Esophagus muscularis mucosa (tissue), 4 donors: Measurements from ENCODE around the gene SMIM24.

Experiments
- EP300 ChIP-seq: sonication (generic); formaldehyde crosslinking; IDR thresholded peaks from one replicate; pipeline ENCODE4 v1.6.1; 2017; ENCODE audit warnings: antibody characterized with exemption
- POLR2A ChIP-seq: fragments of 450-650 bp; IDR thresholded peaks from one replicate; pipeline ENCODE4 v1.6.1; 2017; ENCODE audit warnings: antibody characterized with exemption, moderate library complexity, mild to moderate bottlenecking, low read depth
- POLR2AphosphoS5 ChIP-seq, 2 donors: sonication (generic); formaldehyde crosslinking; IDR thresholded peaks; one replicate each; pipeline ENCODE4 v1.6.1; 2017; ENCODE audit warnings: antibody characterized with exemption in 2 of 2
- TF ChIP-seq, protein P1 (sequence below), 3 experiments: fragments of 200-600 bp in 2 of 3; fragments of 450-650 bp in 1 of 3; sonication (generic) in 2 of 3; IDR thresholded peaks; one replicate each; pipeline ENCODE4 v1.5.1; 2017 to 2019; ENCODE audit warnings: antibody characterized with exemption in 3 of 3, mild to moderate bottlenecking in 2 of 3, moderate library complexity in 1 of 3

DNA sequence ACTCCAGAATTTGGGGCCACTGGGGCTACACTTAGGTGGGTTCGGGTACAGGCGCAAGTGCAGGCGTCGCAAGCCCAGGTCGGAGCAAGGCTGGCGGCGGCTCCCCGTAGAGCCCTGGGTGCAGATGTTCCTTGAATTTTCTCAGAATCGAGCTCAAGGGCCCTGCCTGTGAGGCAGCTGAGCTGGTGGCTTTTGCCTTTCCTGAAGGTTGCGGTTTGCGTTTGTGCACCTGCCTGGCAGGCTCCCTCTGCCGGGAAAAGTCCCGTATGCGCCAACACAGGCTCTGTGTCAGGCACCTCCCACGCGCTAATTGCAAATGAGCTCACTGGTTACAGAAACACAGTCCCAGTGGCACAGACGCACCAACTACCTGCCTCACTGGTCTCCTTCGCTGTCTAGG is 14.2 kb upstream of the SMIM24 start:
- TF ChIP-seq POLR2AphosphoS5 (IDR thresholded peaks at IDR 0.05) (no peak), POLR2A (no peak), EP300 (no peak)
- TF ChIP-seq, protein P1, sequence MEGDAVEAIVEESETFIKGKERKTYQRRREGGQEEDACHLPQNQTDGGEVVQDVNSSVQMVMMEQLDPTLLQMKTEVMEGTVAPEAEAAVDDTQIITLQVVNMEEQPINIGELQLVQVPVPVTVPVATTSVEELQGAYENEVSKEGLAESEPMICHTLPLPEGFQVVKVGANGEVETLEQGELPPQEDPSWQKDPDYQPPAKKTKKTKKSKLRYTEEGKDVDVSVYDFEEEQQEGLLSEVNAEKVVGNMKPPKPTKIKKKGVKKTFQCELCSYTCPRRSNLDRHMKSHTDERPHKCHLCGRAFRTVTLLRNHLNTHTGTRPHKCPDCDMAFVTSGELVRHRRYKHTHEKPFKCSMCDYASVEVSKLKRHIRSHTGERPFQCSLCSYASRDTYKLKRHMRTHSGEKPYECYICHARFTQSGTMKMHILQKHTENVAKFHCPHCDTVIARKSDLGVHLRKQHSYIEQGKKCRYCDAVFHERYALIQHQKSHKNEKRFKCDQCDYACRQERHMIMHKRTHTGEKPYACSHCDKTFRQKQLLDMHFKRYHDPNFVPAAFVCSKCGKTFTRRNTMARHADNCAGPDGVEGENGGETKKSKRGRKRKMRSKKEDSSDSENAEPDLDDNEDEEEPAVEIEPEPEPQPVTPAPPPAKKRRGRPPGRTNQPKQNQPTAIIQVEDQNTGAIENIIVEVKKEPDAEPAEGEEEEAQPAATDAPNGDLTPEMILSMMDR (IDR thresholded peaks at IDR 0.05), result no peak
